Stomach (tissue), 9 donors: Measurements from ENCODE around the gene ISG15. TPM values are rescaled to one million over a fixed set of nuclear protein-coding genes. Genes with fewer than 3 reads are reported as not detected.
"Not testable (repeated sequence)": the region's sequence is repeated elsewhere in the genome, so short reads cannot be mapped to it uniquely, and the experiment has no call there.

Experiments
- DNase-seq, 2 donors: peaks; one replicate each; pipeline versions ENCODE4 v3.0.0 to v3.0.0-alpha.2; 2013 to 2019
- H3K27ac ChIP-seq, 5 donors: fragments of 200-600 bp in 4 of 5; sonication (generic) in 4 of 5; one replicate each; pipeline ENCODE4 v1.5.1; 2013 to 2019; ENCODE audit warnings: mild to moderate bottlenecking in 1 of 5, moderate library complexity in 1 of 5
- H3K27me3 ChIP-seq, 3 donors: fragments of 200-600 bp; sonication (generic); one replicate each; pipeline ENCODE4 v1.5.1; 2017 to 2019; ENCODE audit warnings: mixed run types in 1 of 3
- H3K36me3 ChIP-seq, 4 donors: fragments of 200-600 bp; sonication (generic); 1 replicate in 3 of 4; 2 replicates in 1 of 4; pipeline ENCODE4 v1.5.1; 2016 to 2019
- H3K4me1 ChIP-seq, 4 donors: fragments of 200-600 bp; sonication (generic); one replicate each; pipeline ENCODE4 v1.5.1; 2016 to 2019
- H3K4me3 ChIP-seq, 4 donors: fragments of 200-600 bp; sonication (generic) in 3 of 4; one replicate each; pipeline ENCODE4 v1.5.1; 2016 to 2019; ENCODE audit warnings: mild to moderate bottlenecking in 1 of 4
- H3K9me3 ChIP-seq, 4 donors: fragments of 200-600 bp; sonication (generic); one replicate each; pipeline ENCODE4 v1.5.1; 2016 to 2019
- CTCF ChIP-seq, 7 experiments: fragments of 450-650 bp in 4 of 7; fragments of 200-600 bp in 3 of 7; sonication (generic) in 3 of 7; IDR thresholded peaks; one replicate each; pipeline ENCODE4 v1.5.1; 2016 to 2019; ENCODE audit warnings: antibody characterized with exemption in 7 of 7, control low read depth in 2 of 7, mild to moderate bottlenecking in 1 of 7
- EP300 ChIP-seq: sonication (generic); formaldehyde crosslinking; IDR thresholded peaks from one replicate; pipeline ENCODE4 v1.6.1; 2017; ENCODE audit warnings: antibody characterized with exemption
- POLR2A ChIP-seq, 4 donors: fragments of 450-650 bp; IDR thresholded peaks; one replicate each; pipeline ENCODE4 v1.6.1; 2016; ENCODE audit warnings: antibody characterized with exemption in 4 of 4, control low read depth in 2 of 4, mild to moderate bottlenecking in 1 of 4, moderate library complexity in 1 of 4
- POLR2AphosphoS5 ChIP-seq, 3 donors: sonication (generic); formaldehyde crosslinking; IDR thresholded peaks; one replicate each; pipeline ENCODE4 v1.6.1; 2016; ENCODE audit warnings: antibody characterized with exemption in 3 of 3
- WGBS, 5 donors: extraction: QIAGEN DNeasy Blood & Tissue Kit in 3 of 5; methylation state at CpG; one replicate each; pipeline versions ENCODE4 v1.1.5 to v1.1.7; 2013 to 2018; 5-methylcytosine and 5-hydroxymethylcytosine counted together
- intact Hi-C: fragments of 100-400 bp; cut with DNase I; formaldehyde crosslinking; loops from one replicate; pipeline ENCODE4 v1.15.1; 2023; ENCODE audit warnings: low total_unique reads
- polyA plus RNA-seq, 3 donors: library from polyadenylated mRNA; stranded (reverse); fragments of 200-250 nt; gene quantifications; one replicate each; pipeline ENCODE4 v1.2.3, GENCODE V29; 2013
- total RNA-seq, 5 donors: library from RNA; depleted of rRNA; stranded (reverse); fragments of >200 nt; gene quantifications; one replicate each; pipeline versions ENCODE4 v1.1.0 to v1.2.3, GENCODE V29; 2014 to 2016
- donor health status: healthy with polysubstance abuse.
- donor health status: Bipolar disorder and iron deficiency.
- donor health status: healthy.

ISG15 gene
- total and polyA plus RNA-seq, 8 donors: 16.3 to 105 (median 49.1) TPM

- no peak for TF ChIP-seq EP300
- no peak for TF ChIP-seq POLR2A (IDR thresholded peaks at IDR 0.05)
- no peak for TF ChIP-seq POLR2AphosphoS5 (IDR thresholded peaks at IDR 0.05)
- TF ChIP-seq CTCF (IDR thresholded peaks at IDR 0.05): no peak
- DNase-seq: no peak
- Histone ChIP-seq H3K4me1 (peaks cover 7 to 15% (median 12%) of the 10 kb centered on the region in 4 donors), H3K27me3 (peaks cover 11 to 75% (median 35%) of the 10 kb centered on the region in 3 donors), H3K27ac (no peak overlapping the region), H3K4me3 (no peak overlapping the region), H3K36me3 (no peaks in the 10 kb centered on the region), H3K9me3 (no peaks in the 10 kb centered on the region)
- intact Hi-C loops: loop anchor here (5.0 kb wide), 1 partner anchor 77 kb away; no protein-coding TSS in a partner anchor
- 38 to 75% (median 68%) methylated on average over 6 to 9 of the region's 9 CpGs for WGBS, 5 donors
These were observed 37.9 kb upstream of the ISG15 start for GRCh38 chr1:975365-975764.

- peak overlapping the region in 3 of 5 donors; percentile 35 to 62 (median 59) for H3K27ac ChIP-seq
- peak; percentile 74 to 85 for DNase-seq
- WGBS, 5 donors: 1 to 5% (median 4%) methylated on average over 22 to 40 of the region's 40 CpGs
- H3K27me3 ChIP-seq: peaks cover 11 to 72% (median 28%) of the 10 kb centered on the region in 3 donors
- TF ChIP-seq CTCF (IDR thresholded peaks at IDR 0.05) (peak in 5 of 7 experiments; percentile 49 to 74 (median 53)), POLR2AphosphoS5 (IDR thresholded peaks at IDR 0.05) (no peak), POLR2A (IDR thresholded peaks at IDR 0.05) (no peak)
- peak overlapping the region; percentile 38 to 50 (median 41) for H3K4me3 ChIP-seq
- H3K36me3 ChIP-seq: no peaks in the 10 kb centered on the region
- intact Hi-C loops: loop anchor here (5.0 kb wide), 1 partner anchor 76 kb away; no protein-coding TSS in a partner anchor
- no peaks in the 10 kb centered on the region for H3K9me3 ChIP-seq
- peaks cover 7 to 15% (median 12%) of the 10 kb centered on the region in 4 donors for H3K4me1 ChIP-seq
These were observed 37.2 kb upstream of the ISG15 start for GRCh38 chr1:975896-976683.

DNA sequence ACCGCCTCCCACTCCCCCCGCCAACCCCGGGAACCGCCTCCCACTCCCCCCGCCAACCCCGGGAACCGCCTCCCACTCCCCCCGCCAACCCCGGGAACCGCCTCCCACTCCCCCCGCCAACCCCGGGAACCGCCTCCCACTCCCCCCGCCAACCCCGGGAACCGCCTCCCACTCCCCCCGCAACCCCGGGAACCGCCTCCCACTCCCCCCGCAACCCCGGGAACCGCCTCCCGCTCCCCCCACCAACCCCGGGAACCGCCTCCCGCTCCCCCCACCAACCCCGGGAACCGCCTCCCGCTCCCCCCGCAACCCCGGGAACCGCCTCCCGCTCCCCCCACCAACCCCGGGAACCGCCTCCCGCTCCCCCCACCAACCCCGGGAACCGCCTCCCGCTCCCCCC is 36.5 kb upstream of the ISG15 start:
- H3K27ac ChIP-seq, DNase-seq, H3K4me3 ChIP-seq, H3K36me3 ChIP-seq, H3K9me3 ChIP-seq: not testable (repeated sequence)
- WGBS, 5 donors: 59 to 66% (median 60%) methylated on average over 3 to 16 of the region's 39 CpGs; no CpG with 5 or more reads in 1 of the 5 donors
- intact Hi-C loops: loop anchor here (5.0 kb wide), 1 partner anchor 76 kb away; no protein-coding TSS in a partner anchor
- Histone ChIP-seq H3K4me1 (peaks cover 7 to 15% (median 12%) of the 10 kb centered on the region in 4 donors), H3K27me3 (peaks cover 6 to 72% (median 28%) of the 10 kb centered on the region in 3 donors)

GRCh38 chr1:978069-978834 is 35.0 kb upstream of the ISG15 start:
- peaks cover 7 to 15% (median 12%) of the 10 kb centered on the region in 4 donors for H3K4me1 ChIP-seq
- peaks cover 0 to 72% (median 34%) of the 10 kb centered on the region in 3 donors for H3K27me3 ChIP-seq
- DNase-seq: no peak
- intact Hi-C loops: loop anchor here (5.0 kb wide), 1 partner anchor 74 kb away; no protein-coding TSS in a partner anchor
- no peaks in the 10 kb centered on the region for H3K9me3 ChIP-seq
- no peak overlapping the region for H3K4me3 ChIP-seq
- H3K27ac ChIP-seq: no peak overlapping the region
- 79 to 85% (median 83%) methylated on average over 22 to 44 of the region's 44 CpGs for WGBS, 5 donors
- H3K36me3 ChIP-seq: no peaks in the 10 kb centered on the region
- TF ChIP-seq CTCF (IDR thresholded peaks at IDR 0.05) (no peak), EP300 (no peak), POLR2A (IDR thresholded peaks at IDR 0.05) (no peak), POLR2AphosphoS5 (IDR thresholded peaks at IDR 0.05) (no peak)
